Brain microvascular endothelial cell (primary cell): ENCODE results near the gene GNA15.

ENCODE experiments used
- DNase-seq: peaks from one replicate; pipeline ENCODE4 v3.0.0-alpha.2; 2020
- H3K27ac ChIP-seq: fragments of 250-450 bp; sonication (Bioruptor Pico); 2 replicates; pipeline ENCODE4 v1.5.1; 2020; ENCODE audit warnings: mild to moderate bottlenecking, moderate library complexity
- H3K27me3 ChIP-seq: fragments of 250-450 bp; sonication (Bioruptor Pico); replicated peaks from 2 replicates; pipeline ENCODE4 v1.5.1; 2020; ENCODE audit warnings: mild to moderate bottlenecking
- H3K36me3 ChIP-seq: fragments of 250-450 bp; sonication (Bioruptor Pico); replicated peaks from 2 replicates; pipeline ENCODE4 v1.5.1; 2020; ENCODE audit warnings: mild to moderate bottlenecking
- H3K4me3 ChIP-seq: 2 replicates; pipeline ENCODE4 v1.5.1; 2011; ENCODE audit warnings: low read depth, mild to moderate bottlenecking, control low read depth, low read length, moderate library complexity
- in situ Hi-C: cut with HindIII; loops from 2 replicates; pipeline ENCODE4 v1.10.0; 2017; ENCODE audit warnings: low sequenced_read_pairs, low pct_ligation_motif_present
- TF ChIP-seq, protein P1 (sequence below): IDR thresholded peaks from 2 replicates; pipeline ENCODE4 v1.5.1; 2011; ENCODE audit warnings: low read depth, mild to moderate bottlenecking, moderate library complexity, low read length, control low read depth, inconsistent platforms; ENCODE audit errors: missing control alignments

Gene GNA15

DNA sequence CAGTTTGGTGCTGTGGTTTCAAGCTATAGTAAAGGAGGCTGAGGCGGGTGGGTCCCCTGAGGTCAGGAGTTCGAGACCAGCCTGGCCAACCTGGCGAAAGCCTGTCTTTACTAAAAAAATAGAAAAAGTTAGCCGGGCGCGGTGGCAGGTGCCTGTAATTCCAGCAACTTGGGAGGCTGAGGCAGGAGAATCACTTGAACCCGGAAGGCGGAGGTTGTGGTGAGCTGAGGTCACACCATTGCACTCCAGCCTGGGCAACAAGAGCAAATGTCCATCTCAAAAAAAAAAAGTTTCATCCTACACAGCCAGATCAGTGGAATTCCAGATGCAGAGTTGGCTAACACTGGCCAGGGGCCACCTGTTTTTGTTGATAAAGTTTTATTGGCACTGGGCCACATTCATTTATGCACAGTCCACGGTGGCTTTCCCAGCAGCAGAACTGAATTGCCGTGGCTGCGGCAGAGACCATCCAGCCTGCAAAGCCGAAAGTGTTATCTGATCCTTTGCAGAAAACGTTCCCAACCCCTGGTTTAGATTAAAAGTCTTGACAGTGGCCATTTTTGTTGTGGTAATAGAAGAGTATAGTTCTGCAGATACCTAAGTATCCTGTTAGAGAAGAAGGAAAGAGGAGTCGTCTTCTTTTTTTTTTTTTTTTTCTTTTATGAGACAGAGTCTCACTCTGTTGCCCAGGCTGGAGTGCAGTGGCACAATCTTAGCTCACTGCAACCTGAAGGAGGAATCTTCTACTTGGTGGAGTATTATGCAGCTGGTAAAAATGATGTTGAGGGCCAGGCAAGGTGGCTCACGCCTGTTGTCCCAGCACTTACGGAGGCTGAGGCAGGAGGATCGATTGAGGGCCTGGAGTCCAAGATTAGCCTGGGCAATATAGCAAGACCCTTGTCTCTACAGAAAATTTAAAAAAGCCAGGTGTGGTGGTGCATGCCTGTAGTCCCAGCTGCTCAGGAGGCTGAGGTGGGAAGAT lies 58.6 kb downstream of the GNA15 start:
- in situ Hi-C loops = no loop called here
- peaks cover 22% of the 10 kb centered on the region for H3K36me3 ChIP-seq

DNA sequence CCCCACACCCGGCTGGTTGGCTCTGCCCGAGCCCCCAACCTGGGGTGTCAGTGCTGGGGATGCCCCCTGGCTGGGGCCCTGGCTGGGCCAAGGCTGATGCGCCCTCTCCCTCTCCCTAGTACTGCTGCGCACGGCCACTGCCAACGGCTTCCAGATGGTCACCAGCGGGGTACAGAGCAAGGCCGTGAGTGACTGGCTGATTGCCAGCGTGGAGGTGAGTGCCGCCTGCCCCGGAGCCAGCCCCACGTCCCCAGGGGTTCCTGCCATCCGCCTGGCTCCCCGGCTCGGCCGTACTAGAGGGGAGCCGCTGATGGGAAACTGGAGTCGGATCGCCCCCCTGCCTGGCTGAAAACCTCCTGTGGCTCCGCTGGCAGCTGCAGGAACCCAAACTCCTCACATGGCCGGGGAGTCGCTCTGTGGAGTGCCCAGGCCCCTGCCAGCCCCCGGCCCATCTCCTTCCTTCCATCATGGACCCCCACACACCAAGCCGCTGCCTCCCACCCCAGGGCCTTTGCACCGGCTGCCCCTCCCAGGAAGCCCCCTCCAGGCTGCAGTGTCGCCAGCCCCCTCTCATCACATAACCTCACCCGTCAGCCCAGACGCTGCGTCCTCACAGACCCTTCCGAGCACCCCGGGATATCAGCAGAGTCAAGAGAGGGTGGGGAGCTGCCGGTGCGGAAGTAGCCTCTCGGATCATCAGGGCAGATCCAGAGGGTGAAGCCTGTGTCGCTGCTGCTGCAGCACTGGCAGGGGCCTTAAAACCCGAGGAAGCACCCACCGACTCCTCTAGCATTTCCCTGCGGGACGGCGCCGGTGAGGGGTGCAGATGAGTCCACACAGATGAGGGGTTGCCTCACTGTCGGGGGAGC lies 60.5 kb downstream of the GNA15 start:
- in situ Hi-C loops = no loop called here
- no peak for DNase-seq
- Histone ChIP-seq H3K36me3 (peaks cover 22% of the 10 kb centered on the region), H3K27ac (no peak overlapping the region), H3K4me3 (no peak overlapping the region), H3K27me3 (no peaks in the 10 kb centered on the region)
- TF ChIP-seq, protein P1, sequence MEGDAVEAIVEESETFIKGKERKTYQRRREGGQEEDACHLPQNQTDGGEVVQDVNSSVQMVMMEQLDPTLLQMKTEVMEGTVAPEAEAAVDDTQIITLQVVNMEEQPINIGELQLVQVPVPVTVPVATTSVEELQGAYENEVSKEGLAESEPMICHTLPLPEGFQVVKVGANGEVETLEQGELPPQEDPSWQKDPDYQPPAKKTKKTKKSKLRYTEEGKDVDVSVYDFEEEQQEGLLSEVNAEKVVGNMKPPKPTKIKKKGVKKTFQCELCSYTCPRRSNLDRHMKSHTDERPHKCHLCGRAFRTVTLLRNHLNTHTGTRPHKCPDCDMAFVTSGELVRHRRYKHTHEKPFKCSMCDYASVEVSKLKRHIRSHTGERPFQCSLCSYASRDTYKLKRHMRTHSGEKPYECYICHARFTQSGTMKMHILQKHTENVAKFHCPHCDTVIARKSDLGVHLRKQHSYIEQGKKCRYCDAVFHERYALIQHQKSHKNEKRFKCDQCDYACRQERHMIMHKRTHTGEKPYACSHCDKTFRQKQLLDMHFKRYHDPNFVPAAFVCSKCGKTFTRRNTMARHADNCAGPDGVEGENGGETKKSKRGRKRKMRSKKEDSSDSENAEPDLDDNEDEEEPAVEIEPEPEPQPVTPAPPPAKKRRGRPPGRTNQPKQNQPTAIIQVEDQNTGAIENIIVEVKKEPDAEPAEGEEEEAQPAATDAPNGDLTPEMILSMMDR = no peak

More for the DNA sequence above, 58.6 kb downstream of the GNA15 start:
- Histone ChIP-seq H3K27ac (no peak overlapping the region), H3K27me3 (no peaks in the 10 kb centered on the region), H3K4me3 (no peak overlapping the region)
- no peak for DNase-seq
- TF ChIP-seq, protein P1 = no peak

DNA sequence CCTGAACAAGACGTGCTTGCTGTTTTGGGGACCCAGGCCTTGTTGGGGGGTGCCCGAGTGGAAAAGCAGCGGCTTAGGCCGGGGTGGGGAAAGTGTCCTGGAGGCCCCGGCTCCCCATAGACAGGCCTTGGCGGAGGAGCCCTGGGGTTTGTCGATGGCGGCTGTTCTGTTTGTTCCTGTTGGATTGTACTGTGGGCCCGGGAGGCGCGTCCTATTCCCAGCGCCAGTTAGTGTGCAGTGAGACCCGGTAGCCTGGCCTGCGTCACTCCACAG lies 61.0 kb downstream of the GNA15 start:
- TF ChIP-seq, protein P1 = no peak
- Histone ChIP-seq H3K36me3 (peaks cover 22% of the 10 kb centered on the region), H3K27ac (no peak overlapping the region), H3K27me3 (no peaks in the 10 kb centered on the region), H3K4me3 (no peak overlapping the region)
- in situ Hi-C loops = no loop called here
- DNase-seq = no peak

DNA sequence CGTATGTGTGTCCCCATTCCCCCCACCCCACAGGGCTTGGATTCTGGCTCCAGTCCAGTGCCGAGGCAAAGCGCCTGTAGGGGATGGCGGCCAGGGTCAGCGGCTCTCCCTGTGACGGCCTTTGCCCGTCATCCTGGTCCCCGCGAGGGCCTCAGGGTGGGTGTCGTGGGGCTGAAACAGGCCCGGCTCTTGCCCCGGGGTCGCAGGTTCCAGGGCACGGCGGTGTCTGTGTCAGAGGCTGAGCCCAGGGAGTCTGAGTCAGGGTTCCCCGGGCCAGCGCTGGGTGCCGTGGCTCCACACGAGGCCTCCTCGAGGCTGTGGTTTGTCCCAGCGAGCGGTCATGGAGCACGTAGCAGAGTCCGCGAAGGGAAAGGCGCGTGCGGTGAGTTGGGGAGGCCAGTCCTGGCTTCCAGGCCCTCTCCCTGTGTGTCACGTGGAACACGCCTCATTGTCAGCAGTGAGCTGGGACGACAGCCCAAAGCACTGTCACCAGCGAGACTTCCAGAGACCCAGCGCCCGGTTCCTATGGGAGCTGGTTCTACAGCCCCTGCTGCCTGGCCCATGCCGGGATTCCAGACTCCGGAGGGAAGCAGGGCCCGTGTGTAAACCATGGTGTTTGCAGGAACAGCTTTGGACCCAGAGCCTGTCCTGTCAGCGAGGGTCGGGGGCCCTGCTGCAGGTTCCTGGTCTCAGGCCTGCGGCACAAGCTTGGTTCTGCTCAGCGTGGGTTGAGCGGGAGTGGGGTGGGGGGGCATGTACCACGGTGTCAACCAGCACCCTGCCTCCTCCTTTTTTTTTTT lies 63.3 kb downstream of the GNA15 start:
- no peaks in the 10 kb centered on the region for H3K27me3 ChIP-seq
- peaks cover 12% of the 10 kb centered on the region for H3K36me3 ChIP-seq
- TF ChIP-seq, protein P1 = no peak
- in situ Hi-C loops = no loop called here
- H3K4me3 ChIP-seq = no peak overlapping the region
- DNase-seq = no peak
- H3K27ac ChIP-seq = no peak overlapping the region

DNA sequence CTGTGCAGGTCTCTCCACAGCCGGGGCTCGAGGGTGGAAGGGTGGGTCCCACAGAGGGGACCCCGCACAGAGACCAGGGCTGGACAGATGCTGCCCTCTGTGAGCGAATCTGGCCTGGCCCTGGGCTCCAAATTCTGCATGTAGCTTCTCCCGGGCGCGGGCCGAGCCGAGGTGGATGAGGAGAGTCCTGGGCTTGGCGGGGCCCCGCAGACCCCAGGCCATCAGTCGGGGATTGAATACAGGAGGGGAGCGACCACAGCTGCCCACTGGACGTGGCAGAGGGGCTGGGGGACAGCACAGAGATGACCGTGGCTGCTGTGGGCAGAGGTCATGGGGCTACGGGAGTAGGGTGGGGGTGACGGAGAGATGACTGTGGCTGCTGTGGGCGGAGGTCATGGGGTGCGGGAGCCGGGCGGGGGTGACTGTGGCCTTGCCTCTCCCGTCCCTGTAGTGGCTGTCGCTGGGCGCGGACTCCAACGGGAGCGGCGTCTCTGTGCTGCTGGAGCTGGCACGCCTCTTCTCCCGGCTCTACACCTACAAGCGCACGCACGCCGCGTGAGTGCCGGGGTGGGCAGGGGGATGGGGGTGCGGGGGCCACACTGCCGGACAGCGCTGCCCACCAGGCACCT lies 65.4 kb downstream of the GNA15 start:
- H3K36me3 ChIP-seq = peaks cover 16% of the 10 kb centered on the region

More for the DNA sequence above, 65.4 kb downstream of the GNA15 start:
- in situ Hi-C loops = no loop called here
- H3K27me3 ChIP-seq = no peaks in the 10 kb centered on the region
- TF ChIP-seq, protein P1 = no peak
- no peak overlapping the region for H3K27ac ChIP-seq
- DNase-seq = no peak
- no peak overlapping the region for H3K4me3 ChIP-seq
